Spleen (tissue), 7 donors: ENCODE measurements around the gene ATP8A2.

Experiments
- POLR2A ChIP-seq, 3 donors: fragments of 450-650 bp; IDR thresholded peaks; one replicate each; pipeline ENCODE4 v1.5.1; 2017; ENCODE audit warnings: antibody characterized with exemption in 3 of 3, mild to moderate bottlenecking in 1 of 3
- POLR2AphosphoS5 ChIP-seq, 3 donors: sonication (generic); formaldehyde crosslinking; IDR thresholded peaks; one replicate each; pipeline ENCODE4 v1.5.1; 2017; ENCODE audit warnings: antibody characterized with exemption in 3 of 3
- TF ChIP-seq, protein P1 (sequence below), 11 experiments: fragments of 200-600 bp in 7 of 11; fragments of 450-650 bp in 4 of 11; sonication (generic) in 4 of 11; IDR thresholded peaks in 8 of 11; conservative IDR thresholded peaks in 3 of 11; 1 replicate in 7 of 11; 2 replicates in 4 of 11; pipeline versions ENCODE4 v1.4.0 to v1.8.0; 2016 to 2021; ENCODE audit warnings: antibody characterized with exemption in 11 of 11, inconsistent platforms in 4 of 11, mild to moderate bottlenecking in 1 of 11
- donor health status: DM: no; HTN: no; CAD: no; lungs with moderate emphysema.
- donor health status: DM: no; HTN: no; CAD: no.
- donor health status: DM: no; HTN: no; CAD: no.

DNA sequence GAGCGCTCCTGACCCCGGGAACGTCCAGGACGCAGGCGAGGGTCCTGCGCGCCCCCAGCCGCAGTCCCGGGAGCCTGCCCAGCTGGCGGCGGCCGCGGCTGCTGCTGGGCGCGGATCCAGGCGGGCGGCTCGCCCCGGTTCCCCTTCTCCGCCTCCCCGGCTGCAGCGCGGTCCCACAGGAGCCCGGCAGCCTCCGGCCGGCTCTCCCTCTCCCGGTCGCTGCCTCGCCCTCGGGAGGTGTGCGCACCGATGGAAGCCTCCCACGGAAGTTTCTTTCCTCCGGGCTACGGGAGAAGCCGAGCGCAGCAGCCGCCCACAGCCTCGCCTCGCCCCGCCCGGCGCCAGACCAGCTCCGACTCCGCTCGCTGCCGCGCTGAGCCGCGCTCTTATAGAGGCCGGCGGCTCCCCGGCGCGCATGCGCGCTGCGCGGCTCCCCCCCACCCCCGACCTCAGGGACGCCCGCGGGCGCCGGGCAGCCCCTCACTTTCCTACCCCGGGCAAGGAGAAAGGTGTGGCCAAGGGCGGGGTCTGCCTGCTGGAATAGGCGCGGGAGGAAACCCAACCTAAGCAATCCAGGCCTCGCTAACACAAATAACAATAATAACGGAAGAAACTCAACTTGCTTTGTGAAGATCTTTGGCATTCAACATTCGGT is 680.0 kb downstream of the ATP8A2 start, which contains the start of gene SHISA2:
- TF ChIP-seq, protein P1, sequence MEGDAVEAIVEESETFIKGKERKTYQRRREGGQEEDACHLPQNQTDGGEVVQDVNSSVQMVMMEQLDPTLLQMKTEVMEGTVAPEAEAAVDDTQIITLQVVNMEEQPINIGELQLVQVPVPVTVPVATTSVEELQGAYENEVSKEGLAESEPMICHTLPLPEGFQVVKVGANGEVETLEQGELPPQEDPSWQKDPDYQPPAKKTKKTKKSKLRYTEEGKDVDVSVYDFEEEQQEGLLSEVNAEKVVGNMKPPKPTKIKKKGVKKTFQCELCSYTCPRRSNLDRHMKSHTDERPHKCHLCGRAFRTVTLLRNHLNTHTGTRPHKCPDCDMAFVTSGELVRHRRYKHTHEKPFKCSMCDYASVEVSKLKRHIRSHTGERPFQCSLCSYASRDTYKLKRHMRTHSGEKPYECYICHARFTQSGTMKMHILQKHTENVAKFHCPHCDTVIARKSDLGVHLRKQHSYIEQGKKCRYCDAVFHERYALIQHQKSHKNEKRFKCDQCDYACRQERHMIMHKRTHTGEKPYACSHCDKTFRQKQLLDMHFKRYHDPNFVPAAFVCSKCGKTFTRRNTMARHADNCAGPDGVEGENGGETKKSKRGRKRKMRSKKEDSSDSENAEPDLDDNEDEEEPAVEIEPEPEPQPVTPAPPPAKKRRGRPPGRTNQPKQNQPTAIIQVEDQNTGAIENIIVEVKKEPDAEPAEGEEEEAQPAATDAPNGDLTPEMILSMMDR (IDR thresholded peaks at IDR 0.05 in 8 of 11, conservative IDR thresholded peaks at IDR 0.05 in 3 of 11) = no peak
- no peak for TF ChIP-seq POLR2A (IDR thresholded peaks at IDR 0.05)
- TF ChIP-seq POLR2AphosphoS5 (IDR thresholded peaks at IDR 0.05) = peak in 1 of 3 donors; percentile 70
